HG02642 (cell line): Measurements from ENCODE around the gene IL2RA.

Source experiments
- ATAC-seq: cut with Tn5 transposase; IDR thresholded peaks from one replicate; pipeline ENCODE4 v1.9.1; 2021; ENCODE audit warnings: mild to moderate bottlenecking; ENCODE audit not compliant: unreplicated experiment, poor library complexity

Gene IL2RA

GRCh38 chr10:6061056-6061455, 1.1 kb downstream of the IL2RA start:
- ATAC-seq = no peak

- ATAC-seq = no peak
Observed at GRCh38 chr10:6059506-6059905, 2.7 kb downstream of the IL2RA start.

- no peak for ATAC-seq
Observed at GRCh38 chr10:6058682-6059475, 3.3 kb downstream of the IL2RA start.

- ATAC-seq = no peak
Observed at GRCh38 chr10:6056411-6057135, 5.6 kb downstream of the IL2RA start.

GRCh38 chr10:6055929-6056328, 6.2 kb downstream of the IL2RA start:
- ATAC-seq = no peak

GRCh38 chr10:6054884-6055283, 7.3 kb downstream of the IL2RA start:
- no peak for ATAC-seq

- ATAC-seq = no peak
Observed at GRCh38 chr10:6053816-6054631, 8.1 kb downstream of the IL2RA start.

- ATAC-seq = no peak
Observed at GRCh38 chr10:6053303-6053702, 8.9 kb downstream of the IL2RA start.

GRCh38 chr10:6052247-6053221, 9.6 kb downstream of the IL2RA start:
- peak; percentile 31 for ATAC-seq

- ATAC-seq = peak; percentile 71
Observed at GRCh38 chr10:6050801-6051445, 11.2 kb downstream of the IL2RA start.

- ATAC-seq = no peak
Observed at GRCh38 chr10:6049031-6049400, 13.2 kb downstream of the IL2RA start.

GRCh38 chr10:6048281-6049030, 13.7 kb downstream of the IL2RA start:
- no peak for ATAC-seq

GRCh38 chr10:6047847-6048246, 14.3 kb downstream of the IL2RA start:
- ATAC-seq = no peak

- ATAC-seq = no peak
Observed at GRCh38 chr10:6046773-6047611, 15.2 kb downstream of the IL2RA start.

- ATAC-seq = no peak
Observed at GRCh38 chr10:6045878-6046772, 16.0 kb downstream of the IL2RA start.

GRCh38 chr10:6045314-6045848, 16.8 kb downstream of the IL2RA start:
- peak; percentile 25 for ATAC-seq
